Vagina (tissue), 2 donors: ENCODE data around the gene GOLGA2. TPM values are rescaled to one million over a fixed set of nuclear protein-coding genes. Genes with fewer than 3 reads are reported as not detected.

Source experiments
- DNase-seq, 2 donors: peaks; one replicate each; pipeline ENCODE4 v3.0.0-alpha.2; 2017; ENCODE audit errors: extremely low spot score in 2 of 2
- H3K27ac ChIP-seq: fragments of 200-600 bp; sonication (generic); one replicate; pipeline ENCODE4 v1.5.1; 2019
- H3K27me3 ChIP-seq: fragments of 200-600 bp; sonication (generic); one replicate; pipeline ENCODE4 v1.5.1; 2019
- H3K36me3 ChIP-seq, 2 donors: fragments of 200-600 bp; sonication (generic); one replicate each; pipeline ENCODE4 v1.5.1; 2017 to 2019
- H3K4me1 ChIP-seq: fragments of 200-600 bp; sonication (generic); one replicate; pipeline ENCODE4 v1.5.1; 2019
- H3K4me3 ChIP-seq, 2 donors: fragments of 200-600 bp; sonication (generic); 1 replicate in 1 of 2; 2 replicates in 1 of 2; pipeline ENCODE4 v1.5.1; 2016 to 2019
- H3K9me3 ChIP-seq: fragments of 200-600 bp; sonication (generic); one replicate; pipeline ENCODE4 v1.5.1; 2019
- POLR2A ChIP-seq, 2 donors: fragments of 450-650 bp; IDR thresholded peaks; one replicate each; pipeline ENCODE4 v1.6.1; 2017; ENCODE audit warnings: antibody characterized with exemption in 2 of 2, mild to moderate bottlenecking in 2 of 2, moderate library complexity in 2 of 2
- POLR2AphosphoS5 ChIP-seq, 2 donors: sonication (generic); formaldehyde crosslinking; IDR thresholded peaks; one replicate each; pipeline ENCODE4 v1.9.0; 2017; ENCODE audit warnings: antibody characterized with exemption in 2 of 2, mild to moderate bottlenecking in 2 of 2, low read depth in 1 of 2; ENCODE audit not compliant: insufficient read depth in 1 of 2
- intact Hi-C: fragments of 100-400 bp; cut with DNase I; formaldehyde crosslinking; loops from one replicate; pipeline ENCODE4 v1.15.1; 2023
- total RNA-seq: library from RNA; depleted of rRNA; stranded (reverse); fragments of >200 nt; gene quantifications from one replicate; pipeline ENCODE4 v1.2.3, GENCODE V29; 2016
- TF ChIP-seq, protein P1 (sequence below), 3 experiments: fragments of 450-650 bp in 2 of 3; fragments of 200-600 bp in 1 of 3; sonication (generic) in 1 of 3; IDR thresholded peaks; one replicate each; pipeline ENCODE4 v1.5.1; 2017 to 2019; ENCODE audit warnings: antibody characterized with exemption in 3 of 3, mild to moderate bottlenecking in 2 of 3, moderate library complexity in 2 of 3

Gene GOLGA2
- total RNA-seq, 1 donor from 2014 or later = 84.5 TPM

DNA sequence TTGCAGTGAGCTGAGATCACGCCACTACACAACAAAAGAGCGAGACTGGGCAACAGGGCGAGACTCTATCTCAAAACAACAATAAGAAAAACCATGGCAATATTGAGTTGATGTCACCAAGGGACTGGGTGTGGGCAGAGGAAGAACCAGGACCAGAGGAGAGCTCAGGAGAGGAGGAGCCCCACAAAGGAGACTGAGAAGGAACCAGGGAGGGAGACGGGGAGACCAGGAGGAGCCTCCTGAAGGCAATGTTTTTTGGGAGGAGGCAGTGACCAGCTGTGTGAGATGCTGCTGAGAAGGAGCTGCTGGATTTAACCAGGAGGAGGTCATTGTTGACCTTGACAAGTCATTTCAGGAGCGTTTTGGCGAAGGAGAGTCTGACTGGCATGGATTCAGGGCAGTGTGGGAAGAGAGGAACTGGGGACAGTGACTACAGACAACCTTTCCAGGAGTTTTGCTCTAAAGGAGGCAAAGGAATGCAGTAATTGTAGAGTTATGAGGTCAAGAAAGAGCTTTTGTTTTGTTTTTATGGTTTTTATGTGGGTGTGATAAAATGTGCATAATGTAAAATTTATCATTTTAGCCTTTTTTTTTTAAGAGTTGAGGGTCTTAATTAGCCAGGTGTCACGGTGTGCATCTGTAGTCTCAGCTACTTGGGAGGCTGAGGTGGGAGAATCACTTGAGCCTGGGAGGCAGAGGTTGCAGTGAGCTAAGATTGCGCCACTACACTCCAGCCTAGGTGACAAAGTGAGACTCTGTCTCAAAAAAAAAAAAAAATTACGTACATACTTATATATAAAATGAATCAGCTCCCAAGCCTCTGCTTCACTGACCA lies 28.5 kb upstream of the GOLGA2 start:
- H3K36me3 ChIP-seq = peaks cover 0 to 8% of the 10 kb centered on the region in 2 donors
- no peak overlapping the region for H3K27ac ChIP-seq
- DNase-seq = no peak
- no peaks in the 10 kb centered on the region for H3K27me3 ChIP-seq
- no peak for TF ChIP-seq POLR2AphosphoS5 (IDR thresholded peaks at IDR 0.05; ENCODE audit: insufficient read depth in 1 of 2, low read depth in 1 of 2)
- TF ChIP-seq POLR2A (IDR thresholded peaks at IDR 0.05) = no peak
- TF ChIP-seq, protein P1, sequence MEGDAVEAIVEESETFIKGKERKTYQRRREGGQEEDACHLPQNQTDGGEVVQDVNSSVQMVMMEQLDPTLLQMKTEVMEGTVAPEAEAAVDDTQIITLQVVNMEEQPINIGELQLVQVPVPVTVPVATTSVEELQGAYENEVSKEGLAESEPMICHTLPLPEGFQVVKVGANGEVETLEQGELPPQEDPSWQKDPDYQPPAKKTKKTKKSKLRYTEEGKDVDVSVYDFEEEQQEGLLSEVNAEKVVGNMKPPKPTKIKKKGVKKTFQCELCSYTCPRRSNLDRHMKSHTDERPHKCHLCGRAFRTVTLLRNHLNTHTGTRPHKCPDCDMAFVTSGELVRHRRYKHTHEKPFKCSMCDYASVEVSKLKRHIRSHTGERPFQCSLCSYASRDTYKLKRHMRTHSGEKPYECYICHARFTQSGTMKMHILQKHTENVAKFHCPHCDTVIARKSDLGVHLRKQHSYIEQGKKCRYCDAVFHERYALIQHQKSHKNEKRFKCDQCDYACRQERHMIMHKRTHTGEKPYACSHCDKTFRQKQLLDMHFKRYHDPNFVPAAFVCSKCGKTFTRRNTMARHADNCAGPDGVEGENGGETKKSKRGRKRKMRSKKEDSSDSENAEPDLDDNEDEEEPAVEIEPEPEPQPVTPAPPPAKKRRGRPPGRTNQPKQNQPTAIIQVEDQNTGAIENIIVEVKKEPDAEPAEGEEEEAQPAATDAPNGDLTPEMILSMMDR (IDR thresholded peaks at IDR 0.05) = no peak
- intact Hi-C loops = no loop called here
- no peaks in the 10 kb centered on the region for H3K9me3 ChIP-seq
- no peaks in the 10 kb centered on the region for H3K4me1 ChIP-seq
- H3K4me3 ChIP-seq = no peak overlapping the region

DNA sequence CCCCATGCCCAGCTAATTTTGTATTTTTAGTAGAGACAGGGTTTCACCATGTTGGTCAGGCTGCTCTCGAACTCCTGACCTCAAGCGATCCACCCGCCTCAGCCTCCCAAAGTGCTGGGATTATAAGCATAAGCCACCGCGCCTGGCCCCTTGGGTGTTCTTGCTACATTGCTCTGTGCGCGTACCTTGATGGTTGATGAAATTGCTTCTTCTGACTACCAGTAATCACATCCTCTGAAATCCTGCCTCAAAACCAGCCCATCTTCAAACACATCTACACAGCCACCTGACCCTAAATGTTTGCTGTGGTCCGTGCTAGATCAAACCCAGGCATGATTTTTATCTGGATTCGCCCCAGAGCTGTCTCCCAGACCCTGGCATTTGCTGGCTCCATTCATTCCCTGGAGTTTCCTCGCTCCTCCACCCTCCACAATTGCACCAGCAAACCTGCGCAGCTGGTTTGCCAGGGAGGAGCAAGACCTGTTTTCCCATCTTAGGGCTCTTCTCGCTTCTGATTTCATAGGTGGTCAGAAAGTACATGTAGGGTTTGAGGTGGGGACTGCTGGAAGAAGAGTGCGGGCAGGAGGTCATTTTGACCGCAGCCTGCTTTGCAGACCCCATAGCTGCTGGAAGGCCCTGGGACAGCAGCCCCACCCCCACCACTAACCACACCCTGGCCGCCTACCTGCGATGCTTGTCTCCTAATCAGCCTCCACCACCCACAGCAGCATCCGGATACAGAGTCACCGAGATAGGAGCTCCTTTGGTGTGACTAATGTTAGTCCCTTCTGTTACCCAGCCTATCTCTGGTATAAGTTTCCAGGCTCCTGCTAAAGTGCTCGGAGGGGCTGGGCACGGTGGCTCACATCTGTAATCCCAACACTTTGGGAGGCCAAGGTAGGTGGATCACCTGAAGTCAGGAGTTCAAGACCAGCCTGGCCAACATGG lies 23.0 kb upstream of the GOLGA2 start:
- no peak for DNase-seq
- intact Hi-C loops = no loop called here
- no peaks in the 10 kb centered on the region for H3K4me1 ChIP-seq
- no peaks in the 10 kb centered on the region for H3K9me3 ChIP-seq
- no peaks in the 10 kb centered on the region for H3K27me3 ChIP-seq
- TF ChIP-seq, protein P1 (IDR thresholded peaks at IDR 0.05) = no peak
- TF ChIP-seq POLR2AphosphoS5 (IDR thresholded peaks at IDR 0.05; ENCODE audit: insufficient read depth in 1 of 2, low read depth in 1 of 2) (no peak), POLR2A (IDR thresholded peaks at IDR 0.05) (no peak)
- H3K36me3 ChIP-seq = no peaks in the 10 kb centered on the region
- H3K4me3 ChIP-seq = no peak overlapping the region
- no peak overlapping the region for H3K27ac ChIP-seq

DNA sequence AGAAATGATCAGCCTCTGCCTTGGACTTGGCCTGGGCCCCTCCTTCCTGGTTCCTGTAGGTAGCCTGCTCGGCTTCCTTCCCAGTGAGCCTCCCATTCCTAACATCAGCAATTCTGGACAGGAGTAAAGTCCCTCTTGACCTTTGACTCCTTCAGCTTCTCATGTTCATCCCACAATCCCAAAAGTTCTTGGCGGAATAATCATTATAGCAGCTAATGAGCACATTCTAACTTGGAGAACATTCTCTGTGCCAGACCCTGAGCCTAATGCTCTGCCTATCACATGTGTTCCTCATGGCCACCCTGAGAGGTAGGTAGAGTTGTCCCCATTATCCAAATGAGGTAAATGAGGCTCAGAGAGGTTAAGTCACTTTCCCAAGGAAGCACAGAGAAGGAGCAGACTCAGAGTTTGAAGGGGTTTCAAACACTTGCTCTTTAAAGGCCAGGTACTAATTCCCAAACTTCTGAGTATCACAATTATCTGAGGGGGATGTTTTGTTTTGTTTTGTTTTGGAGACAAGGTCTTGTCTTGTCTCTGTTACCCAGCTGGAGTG lies 21.5 kb upstream of the GOLGA2 start:
- H3K36me3 ChIP-seq = no peaks in the 10 kb centered on the region
- no peak overlapping the region for H3K4me3 ChIP-seq
- intact Hi-C loops = no loop called here
- no peak for TF ChIP-seq POLR2AphosphoS5 (IDR thresholded peaks at IDR 0.05; ENCODE audit: insufficient read depth in 1 of 2, low read depth in 1 of 2)
- TF ChIP-seq POLR2A (IDR thresholded peaks at IDR 0.05) = no peak
- TF ChIP-seq, protein P1 (IDR thresholded peaks at IDR 0.05) = no peak
- H3K4me1 ChIP-seq = no peaks in the 10 kb centered on the region
- no peak overlapping the region for H3K27ac ChIP-seq
- H3K9me3 ChIP-seq = no peaks in the 10 kb centered on the region
- no peak for DNase-seq
- H3K27me3 ChIP-seq = no peaks in the 10 kb centered on the region

DNA sequence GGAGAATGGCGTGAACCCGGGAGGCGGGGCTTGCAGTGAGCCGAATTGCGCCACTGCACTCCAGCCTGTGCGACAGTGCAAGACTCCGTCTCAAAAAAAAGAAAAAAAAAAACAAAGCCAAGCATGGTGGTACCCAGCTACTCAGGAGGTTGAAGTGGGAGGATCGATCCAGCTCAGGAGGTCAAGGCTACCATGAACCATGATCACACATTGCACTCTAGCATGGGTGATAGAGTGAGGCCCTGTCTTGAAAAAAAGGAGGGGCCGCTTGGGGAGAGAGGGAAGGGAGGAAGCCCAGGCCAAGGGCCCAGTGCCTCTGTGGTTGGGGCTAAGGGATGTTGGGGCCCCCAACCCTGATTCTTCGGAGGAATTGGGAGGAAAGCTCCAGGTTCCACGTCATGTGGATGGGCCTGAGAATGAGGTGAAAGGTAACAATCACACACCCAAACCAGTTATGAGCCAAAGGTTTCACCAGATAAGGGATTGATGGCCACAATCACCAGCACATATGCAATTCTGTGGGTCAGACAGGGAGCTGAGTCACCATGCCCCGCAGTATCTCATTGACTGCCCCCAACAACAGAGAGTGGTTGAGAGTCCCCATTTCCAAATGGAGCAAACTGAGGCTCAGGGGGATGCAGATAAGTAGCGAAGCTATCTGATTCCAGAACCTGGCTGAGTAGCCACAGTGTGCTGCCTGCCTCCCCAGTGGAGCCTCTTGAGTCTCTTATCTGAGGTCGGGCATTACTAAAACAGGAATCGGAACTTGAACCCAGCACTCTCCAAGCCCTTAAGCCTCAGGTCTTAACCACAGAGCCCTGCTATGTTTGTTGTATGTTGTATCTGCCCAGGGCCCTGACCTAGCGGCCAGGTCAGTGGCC lies 20.8 kb upstream of the GOLGA2 start:
- H3K27me3 ChIP-seq = no peaks in the 10 kb centered on the region
- H3K4me3 ChIP-seq = no peak overlapping the region
- intact Hi-C loops = no loop called here
- no peak overlapping the region for H3K27ac ChIP-seq
- no peak for DNase-seq
- no peaks in the 10 kb centered on the region for H3K36me3 ChIP-seq
- H3K9me3 ChIP-seq = no peaks in the 10 kb centered on the region
- H3K4me1 ChIP-seq = no peaks in the 10 kb centered on the region
- TF ChIP-seq, protein P1 (IDR thresholded peaks at IDR 0.05) = no peak
- no peak for TF ChIP-seq POLR2A (IDR thresholded peaks at IDR 0.05)
- TF ChIP-seq POLR2AphosphoS5 (IDR thresholded peaks at IDR 0.05; ENCODE audit: insufficient read depth in 1 of 2, low read depth in 1 of 2) = no peak
